K562 (cell line): ENCODE data around the gene DEF6. TPM values are rescaled to one million over a fixed set of nuclear protein-coding genes. Genes with fewer than 3 reads are reported as not detected.

Source experiments
- C11orf30 ChIP-seq: fragments of 450-650 bp; IDR thresholded peaks from 2 replicates; pipeline ENCODE4 v1.6.1; 2016; ENCODE audit warnings: low read depth, mild to moderate bottlenecking
- CCNT2 ChIP-seq: IDR thresholded peaks from 2 replicates; pipeline ENCODE4 v1.6.1; 2011; ENCODE audit warnings: borderline replicate concordance, low read depth, mild to moderate bottlenecking, moderate library complexity, mixed read lengths, low read length; ENCODE audit not compliant: insufficient read length; ENCODE audit errors: extremely low read depth
- DPF2 ChIP-seq: fragments of 450-650 bp; IDR thresholded peaks from 2 replicates; pipeline ENCODE4 v1.6.1; 2016
- ELF4 ChIP-seq: fragments of 450-650 bp; formaldehyde crosslinking; IDR thresholded peaks from 2 replicates; pipeline ENCODE4 v1.4.0; 2022; ENCODE audit warnings: missing genetic modification characterization
- ETV5 ChIP-seq: sonication (generic); formaldehyde crosslinking; IDR thresholded peaks from 2 replicates; pipeline ENCODE4 v1.4.0; 2020; ENCODE audit warnings: low read depth, mild to moderate bottlenecking, missing genetic modification reagents
- FOXA3 ChIP-seq, 2 experiments: fragments of 450-650 bp in 1 of 2; sonication (generic) in 1 of 2; formaldehyde crosslinking; IDR thresholded peaks in 1 of 2; conservative IDR thresholded peaks in 1 of 2; 2 replicates each; pipeline versions ENCODE4 v1.4.0 to v1.8.0; 2020 to 2022; ENCODE audit warnings: mild to moderate bottlenecking in 2 of 2, missing genetic modification reagents in 1 of 2
- GABPB1 ChIP-seq: sonication (generic); formaldehyde crosslinking; IDR thresholded peaks from 2 replicates; pipeline ENCODE4 v1.8.0; 2022; ENCODE audit warnings: mild to moderate bottlenecking, missing genetic modification reagents
- JUN ChIP-seq, 2 experiments: sonication (generic) in 1 of 2; formaldehyde crosslinking in 1 of 2; IDR thresholded peaks; 2 replicates each; pipeline versions ENCODE4 v1.6.1 to v1.8.0; 2012 to 2022; ENCODE audit warnings: borderline replicate concordance in 2 of 2, mild to moderate bottlenecking in 2 of 2, improper control_type of control experiment in 1 of 2, low read depth in 1 of 2, low read length in 1 of 2, missing genetic modification reagents in 1 of 2
- MTA3 ChIP-seq: fragments of 450-650 bp; formaldehyde crosslinking; IDR thresholded peaks from 2 replicates; pipeline ENCODE4 v1.6.1; 2017; ENCODE audit warnings: mild to moderate bottlenecking, borderline replicate concordance
- NFE2 ChIP-seq: IDR thresholded peaks from 2 replicates; pipeline ENCODE4 v1.6.1; 2014; ENCODE audit warnings: antibody characterized with exemption, low read depth
- RNF2 ChIP-seq: sonication (generic); IDR thresholded peaks from 2 replicates; pipeline ENCODE4 v1.6.1; 2016
- SMAD2 ChIP-seq: fragments of 150-350 bp; IDR thresholded peaks from 2 replicates; pipeline ENCODE4 v1.6.1; 2014; ENCODE audit warnings: low read depth, mild to moderate bottlenecking, low read length
- SREBF1 ChIP-seq: fragments of 150-350 bp; IDR thresholded peaks from 2 replicates; pipeline ENCODE4 v1.6.1; 2014; ENCODE audit warnings: antibody characterized with exemption, low read depth, low read length, borderline replicate concordance
- ZFX ChIP-seq: sonication (generic); formaldehyde crosslinking; IDR thresholded peaks from 2 replicates; pipeline ENCODE4 v1.8.0; 2022; ENCODE audit warnings: mild to moderate bottlenecking, missing genetic modification reagents, moderate library complexity
- ZNF445 ChIP-seq: fragments of 250-450 bp; sonication (Bioruptor Pico); IDR thresholded peaks from 2 replicates; pipeline ENCODE4 v1.4.0; 2020; ENCODE audit warnings: low read depth, mild to moderate bottlenecking, moderate library complexity
- polyA plus RNA-seq, 8 experiments: library from polyadenylated mRNA; depleted of rRNA in 4 of 8; stranded (reverse) in 5 of 8; unstranded in 3 of 8; fragments of >200 nt; fragmentation: Nextera tagmentation in 2 of 8; fragmentation: Illumina TruSeq in 1 of 8; extraction: Ambion mirVana in 2 of 8; extraction: Trizol in 1 of 8; gene quantifications; 2 replicates each; pipeline versions ENCODE4 v1.2.1 to v1.2.3, GENCODE V29; 2011 to 2014; ENCODE audit warnings: inconsistent platforms in 1 of 8, missing spikeins in 1 of 8
- total RNA-seq, 7 experiments: library from RNA; depleted of rRNA in 6 of 7; stranded (reverse); fragments of >200 nt in 6 of 7; fragmentation: Illumina TruSeq in 2 of 7; extraction: Trizol in 2 of 7; gene quantifications; 2 replicates each; pipeline versions ENCODE4 v1.2.1 to v1.2.3, GENCODE V29; 2011 to 2021; ENCODE audit warnings: low replicate concordance in 1 of 7
- TF ChIP-seq, protein P1 (sequence below): fragments of 150-350 bp; IDR thresholded peaks from 2 replicates; pipeline ENCODE4 v1.6.1; 2014; ENCODE audit warnings: low read depth, mild to moderate bottlenecking, low read length, borderline replicate concordance
- TF ChIP-seq, protein P2 (sequence below): sonication (generic); formaldehyde crosslinking; IDR thresholded peaks from 2 replicates; pipeline ENCODE4 v1.8.1; 2022; ENCODE audit warnings: missing genetic modification reagents
- TF ChIP-seq, protein P3 (sequence below), 2 experiments: fragments of 450-650 bp in 1 of 2; IDR thresholded peaks; 2 replicates each; pipeline ENCODE4 v1.6.1; 2011 to 2017; ENCODE audit warnings: low read depth in 2 of 2, antibody characterized with exemption in 1 of 2, borderline replicate concordance in 1 of 2, low read length in 1 of 2, mild to moderate bottlenecking in 1 of 2, mixed read lengths in 1 of 2; ENCODE audit not compliant: control insufficient read depth in 1 of 2

The DEF6 gene
- total and polyA plus RNA-seq, 9 of the 15 experiments (the other 6 are each of a cell fraction or from before 2014, with no cell fraction given): 1.3 to 44.6 (median 22.7) TPM

DNA sequence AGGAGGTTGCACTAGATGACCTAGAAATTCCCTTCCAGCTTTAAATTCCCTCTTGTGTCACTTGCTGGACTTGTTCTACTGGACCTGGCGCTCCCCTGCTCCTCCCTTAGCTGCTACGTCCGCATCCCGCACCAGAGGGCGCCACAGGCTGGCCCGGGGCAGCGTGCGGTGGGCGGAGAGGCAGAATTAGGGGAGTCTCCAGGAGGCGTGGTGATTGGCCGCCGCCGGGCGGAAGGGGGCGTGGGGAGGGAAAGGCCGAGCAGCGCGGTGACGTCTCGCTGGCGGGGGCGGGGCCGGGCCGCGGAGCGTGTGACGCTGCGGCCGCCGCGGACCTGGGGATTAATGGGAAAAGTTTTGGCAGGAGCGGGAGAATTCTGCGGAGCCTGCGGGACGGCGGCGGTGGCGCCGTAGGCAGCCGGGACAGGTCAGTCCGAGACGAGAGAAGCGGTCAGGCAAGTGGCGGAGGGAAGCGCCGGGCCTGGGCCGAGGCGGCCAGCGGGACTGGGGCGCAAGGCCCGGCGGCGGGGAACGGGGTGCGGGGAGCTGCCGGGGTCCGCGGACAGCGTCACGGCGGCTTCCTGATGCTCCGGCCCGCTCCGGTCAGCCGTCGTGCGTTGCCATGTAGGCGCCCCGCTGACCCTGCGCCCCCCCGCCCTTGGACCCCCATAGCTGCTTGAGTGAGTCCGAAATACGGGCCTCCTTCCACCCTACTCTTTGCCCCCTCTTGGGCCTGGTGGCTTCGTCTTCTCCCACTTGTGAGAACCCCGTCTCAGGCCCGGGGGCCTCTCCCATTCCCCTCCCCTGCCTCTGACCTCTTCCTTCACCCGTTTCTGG, 44.9 kb downstream of the DEF6 start, which contains the start of gene PPARD (continued):
- TF ChIP-seq, protein P1, sequence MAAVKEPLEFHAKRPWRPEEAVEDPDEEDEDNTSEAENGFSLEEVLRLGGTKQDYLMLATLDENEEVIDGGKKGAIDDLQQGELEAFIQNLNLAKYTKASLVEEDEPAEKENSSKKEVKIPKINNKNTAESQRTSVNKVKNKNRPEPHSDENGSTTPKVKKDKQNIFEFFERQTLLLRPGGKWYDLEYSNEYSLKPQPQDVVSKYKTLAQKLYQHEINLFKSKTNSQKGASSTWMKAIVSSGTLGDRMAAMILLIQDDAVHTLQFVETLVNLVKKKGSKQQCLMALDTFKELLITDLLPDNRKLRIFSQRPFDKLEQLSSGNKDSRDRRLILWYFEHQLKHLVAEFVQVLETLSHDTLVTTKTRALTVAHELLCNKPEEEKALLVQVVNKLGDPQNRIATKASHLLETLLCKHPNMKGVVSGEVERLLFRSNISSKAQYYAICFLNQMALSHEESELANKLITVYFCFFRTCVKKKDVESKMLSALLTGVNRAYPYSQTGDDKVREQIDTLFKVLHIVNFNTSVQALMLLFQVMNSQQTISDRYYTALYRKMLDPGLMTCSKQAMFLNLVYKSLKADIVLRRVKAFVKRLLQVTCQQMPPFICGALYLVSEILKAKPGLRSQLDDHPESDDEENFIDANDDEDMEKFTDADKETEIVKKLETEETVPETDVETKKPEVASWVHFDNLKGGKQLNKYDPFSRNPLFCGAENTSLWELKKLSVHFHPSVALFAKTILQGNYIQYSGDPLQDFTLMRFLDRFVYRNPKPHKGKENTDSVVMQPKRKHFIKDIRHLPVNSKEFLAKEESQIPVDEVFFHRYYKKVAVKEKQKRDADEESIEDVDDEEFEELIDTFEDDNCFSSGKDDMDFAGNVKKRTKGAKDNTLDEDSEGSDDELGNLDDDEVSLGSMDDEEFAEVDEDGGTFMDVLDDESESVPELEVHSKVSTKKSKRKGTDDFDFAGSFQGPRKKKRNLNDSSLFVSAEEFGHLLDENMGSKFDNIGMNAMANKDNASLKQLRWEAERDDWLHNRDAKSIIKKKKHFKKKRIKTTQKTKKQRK: 0 out of 2 replicates have a peak, but pooled peaks have one; percentile 5
- peak; percentile 47; the same call in 1 of the 2 replicates for TF ChIP-seq NFE2
- peak; percentile 81; the same call in 1 of the 2 replicates for TF ChIP-seq ETV5 (CRISPR knock-in tag)
- no peak; the same call in 1 of the 2 replicates for TF ChIP-seq JUN (IDR thresholded peaks at IDR 0.05; ENCODE audit: borderline replicate concordance, low read depth, low read length)
- 0 out of 2 replicates have a peak, but pooled peaks have one; percentile 34 for TF ChIP-seq JUN (CRISPR knock-in tag; IDR thresholded peaks at IDR 0.05; ENCODE audit: borderline replicate concordance)
- TF ChIP-seq RNF2: peak; percentile 46; the same call in 1 of the 2 replicates
- TF ChIP-seq SREBF1: 0 out of 2 replicates have a peak, but pooled peaks have one; percentile 54
- peak; percentile 62; the same call in 1 of the 2 replicates for TF ChIP-seq MTA3
- TF ChIP-seq FOXA3 (CRISPR knock-in tag; conservative IDR thresholded peaks at IDR 0.05 in 1 of 2, IDR thresholded peaks at IDR 0.05 in 1 of 2): 0 out of 4 replicates have a peak, but pooled peaks of 1 of the 2 experiments have one; percentile 61
- TF ChIP-seq, protein P2, sequence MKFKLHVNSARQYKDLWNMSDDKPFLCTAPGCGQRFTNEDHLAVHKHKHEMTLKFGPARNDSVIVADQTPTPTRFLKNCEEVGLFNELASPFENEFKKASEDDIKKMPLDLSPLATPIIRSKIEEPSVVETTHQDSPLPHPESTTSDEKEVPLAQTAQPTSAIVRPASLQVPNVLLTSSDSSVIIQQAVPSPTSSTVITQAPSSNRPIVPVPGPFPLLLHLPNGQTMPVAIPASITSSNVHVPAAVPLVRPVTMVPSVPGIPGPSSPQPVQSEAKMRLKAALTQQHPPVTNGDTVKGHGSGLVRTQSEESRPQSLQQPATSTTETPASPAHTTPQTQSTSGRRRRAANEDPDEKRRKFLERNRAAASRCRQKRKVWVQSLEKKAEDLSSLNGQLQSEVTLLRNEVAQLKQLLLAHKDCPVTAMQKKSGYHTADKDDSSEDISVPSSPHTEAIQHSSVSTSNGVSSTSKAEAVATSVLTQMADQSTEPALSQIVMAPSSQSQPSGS: peak; percentile 65
- no peak for TF ChIP-seq DPF2
- TF ChIP-seq SMAD2: no peak
- TF ChIP-seq ZFX (CRISPR knock-in tag): peak; percentile 96
- TF ChIP-seq C11orf30: no peak
- 0 out of 2 replicates have a peak, but pooled peaks have one; percentile 31 for TF ChIP-seq ELF4 (CRISPR knock-in tag)
- TF ChIP-seq, protein P3, sequence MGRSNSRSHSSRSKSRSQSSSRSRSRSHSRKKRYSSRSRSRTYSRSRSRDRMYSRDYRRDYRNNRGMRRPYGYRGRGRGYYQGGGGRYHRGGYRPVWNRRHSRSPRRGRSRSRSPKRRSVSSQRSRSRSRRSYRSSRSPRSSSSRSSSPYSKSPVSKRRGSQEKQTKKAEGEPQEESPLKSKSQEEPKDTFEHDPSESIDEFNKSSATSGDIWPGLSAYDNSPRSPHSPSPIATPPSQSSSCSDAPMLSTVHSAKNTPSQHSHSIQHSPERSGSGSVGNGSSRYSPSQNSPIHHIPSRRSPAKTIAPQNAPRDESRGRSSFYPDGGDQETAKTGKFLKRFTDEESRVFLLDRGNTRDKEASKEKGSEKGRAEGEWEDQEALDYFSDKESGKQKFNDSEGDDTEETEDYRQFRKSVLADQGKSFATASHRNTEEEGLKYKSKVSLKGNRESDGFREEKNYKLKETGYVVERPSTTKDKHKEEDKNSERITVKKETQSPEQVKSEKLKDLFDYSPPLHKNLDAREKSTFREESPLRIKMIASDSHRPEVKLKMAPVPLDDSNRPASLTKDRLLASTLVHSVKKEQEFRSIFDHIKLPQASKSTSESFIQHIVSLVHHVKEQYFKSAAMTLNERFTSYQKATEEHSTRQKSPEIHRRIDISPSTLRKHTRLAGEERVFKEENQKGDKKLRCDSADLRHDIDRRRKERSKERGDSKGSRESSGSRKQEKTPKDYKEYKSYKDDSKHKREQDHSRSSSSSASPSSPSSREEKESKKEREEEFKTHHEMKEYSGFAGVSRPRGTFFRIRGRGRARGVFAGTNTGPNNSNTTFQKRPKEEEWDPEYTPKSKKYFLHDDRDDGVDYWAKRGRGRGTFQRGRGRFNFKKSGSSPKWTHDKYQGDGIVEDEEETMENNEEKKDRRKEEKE (IDR thresholded peaks at IDR 0.05; ENCODE audit: borderline replicate concordance in 1 of 2, control insufficient read depth in 1 of 2, low read depth in 2 of 2, low read length in 1 of 2): no peak
- no peak for TF ChIP-seq ZNF445 (CRISPR knock-in tag)
- peak; percentile 56 for TF ChIP-seq CCNT2
- TF ChIP-seq GABPB1 (CRISPR knock-in tag): peak; percentile 85
